Endodermal cell (in vitro differentiated cells): ENCODE data around the gene NKAIN4. TPM values are rescaled to one million over a fixed set of nuclear protein-coding genes. Genes with fewer than 3 reads are reported as not detected.
"Not testable (repeated sequence)": the region's sequence is repeated elsewhere in the genome, so short reads cannot be mapped to it uniquely, and the experiment has no call there.

ENCODE experiments used
- DNase-seq: peaks from one replicate; pipeline ENCODE4 v3.0.0-alpha.2; 2017
- H3K27ac ChIP-seq: 2 replicates; pipeline ENCODE4 v1.5.1; 2013; ENCODE audit warnings: mild to moderate bottlenecking, low read depth, low read length, moderate library complexity
- H3K27me3 ChIP-seq: 2 replicates; pipeline ENCODE4 v1.6.1; 2013; ENCODE audit warnings: mild to moderate bottlenecking, low read length, moderate library complexity; ENCODE audit not compliant: insufficient read depth, control insufficient read depth, poor library complexity, severe bottlenecking
- H3K36me3 ChIP-seq: 2 replicates; pipeline ENCODE4 v1.7.0; 2013; ENCODE audit warnings: mild to moderate bottlenecking, low read length, moderate library complexity; ENCODE audit not compliant: control insufficient read depth, insufficient read depth
- H3K4me1 ChIP-seq: one replicate; pipeline ENCODE4 v1.7.0; 2013; ENCODE audit warnings: low read length; ENCODE audit not compliant: control insufficient read depth, insufficient read depth
- H3K4me3 ChIP-seq: 2 replicates; pipeline ENCODE4 v1.5.1; 2013; ENCODE audit warnings: mild to moderate bottlenecking, low read length, moderate library complexity
- H3K9ac ChIP-seq: 2 replicates; pipeline ENCODE4 v1.6.1; 2013; ENCODE audit warnings: mild to moderate bottlenecking, low read length, moderate library complexity; ENCODE audit not compliant: poor library complexity, severe bottlenecking; ENCODE audit errors: extremely low read depth
- H3K9me3 ChIP-seq: 2 replicates; pipeline ENCODE4 v1.6.1; 2013; ENCODE audit warnings: mild to moderate bottlenecking, low read length, moderate library complexity; ENCODE audit not compliant: control insufficient read depth
- H3K27ac Mint-ChIP-seq: 2 replicates; pipeline ENCODE4 v1.8.0; 2020; ENCODE audit warnings: mixed read lengths
- H3K27me3 Mint-ChIP-seq: 2 replicates; pipeline ENCODE4 v1.8.0; 2021; ENCODE audit warnings: mild to moderate bottlenecking, mixed read lengths; ENCODE audit not compliant: insufficient read depth
- H3K36me3 Mint-ChIP-seq: 2 replicates; pipeline ENCODE4 v1.8.0; 2020; ENCODE audit warnings: low read depth, mixed read lengths
- H3K4me1 Mint-ChIP-seq: 2 replicates; pipeline ENCODE4 v1.8.0; 2020; ENCODE audit warnings: mixed read lengths
- H3K4me3 Mint-ChIP-seq: 2 replicates; pipeline ENCODE4 v1.8.0; 2020; ENCODE audit warnings: mild to moderate bottlenecking, moderate library complexity, mixed read lengths
- H3K9me3 Mint-ChIP-seq: 2 replicates; pipeline ENCODE4 v1.8.0; 2020; ENCODE audit warnings: mild to moderate bottlenecking, mixed read lengths
- whole genome bisulfite sequencing, 2 experiments: methylation state at CpG; one replicate each; pipeline versions ENCODE4 v1.1.5 to v1.1.7; 2013; ENCODE audit warnings: missing lambda C conversion rate in 2 of 2, mixed read lengths in 1 of 2; ENCODE audit not compliant: insufficient coverage in 1 of 2, insufficient read length in 1 of 2; 5-methylcytosine and 5-hydroxymethylcytosine counted together
- total RNA-seq, 2 donors: library from RNA; stranded (reverse); fragmentation: NEBNext Ultra II Directional in 1 of 2; extraction: Animal tissue kit (Norgen Biotek cat#: 25700) in 1 of 2; gene quantifications; 2 replicates in 1 of 2; 3 replicates in 1 of 2; pipeline ENCODE4 v1.2.1, GENCODE V29; 2021
- TF ChIP-seq, protein P1 (sequence below): fragments of 200-600 bp; sonication (generic); conservative IDR thresholded peaks from 2 replicates; pipeline ENCODE4 v1.5.0; 2021; ENCODE audit warnings: antibody characterized with exemption, mild to moderate bottlenecking

The NKAIN4 gene
- total RNA-seq, 2 donors from 2014 or later = 0.24 to 1.7 TPM

DNA sequence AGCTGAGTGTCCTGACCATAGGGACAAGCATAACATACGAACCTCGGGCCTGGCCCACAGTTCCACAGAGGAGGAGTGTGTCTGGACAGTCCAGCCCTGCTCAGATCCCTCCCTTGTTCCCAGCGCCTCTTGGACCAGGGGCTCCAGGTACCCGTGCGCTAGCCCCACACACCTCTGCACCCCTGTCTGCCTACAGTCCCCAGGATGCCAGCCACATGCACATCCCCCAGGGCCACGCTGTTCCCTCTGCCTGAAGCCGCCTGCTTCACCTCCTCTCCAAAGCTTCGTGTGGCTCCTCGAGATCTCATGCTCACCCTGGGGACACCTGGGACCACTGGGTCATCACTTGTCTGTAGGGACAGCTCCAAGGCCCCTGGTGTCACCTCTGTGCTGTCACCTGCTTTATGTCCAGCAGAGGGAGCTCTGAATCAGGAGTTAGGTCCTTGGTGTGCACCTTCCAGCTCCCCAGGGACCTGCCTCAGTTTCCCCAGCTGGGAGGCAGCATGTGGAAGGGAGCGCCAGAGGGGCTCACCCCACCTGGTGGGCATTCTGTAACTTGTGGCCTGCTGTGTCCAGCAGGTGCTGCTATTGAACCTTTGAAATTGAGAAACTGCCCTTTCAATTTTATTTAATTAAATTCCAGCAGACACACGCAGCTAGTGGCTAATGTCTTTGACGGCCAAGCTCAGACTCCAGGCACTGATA is 31.0 kb downstream of the NKAIN4 start:
- H3K4me1 ChIP-seq = no peaks in the 10 kb centered on the region
- TF ChIP-seq, protein P1, sequence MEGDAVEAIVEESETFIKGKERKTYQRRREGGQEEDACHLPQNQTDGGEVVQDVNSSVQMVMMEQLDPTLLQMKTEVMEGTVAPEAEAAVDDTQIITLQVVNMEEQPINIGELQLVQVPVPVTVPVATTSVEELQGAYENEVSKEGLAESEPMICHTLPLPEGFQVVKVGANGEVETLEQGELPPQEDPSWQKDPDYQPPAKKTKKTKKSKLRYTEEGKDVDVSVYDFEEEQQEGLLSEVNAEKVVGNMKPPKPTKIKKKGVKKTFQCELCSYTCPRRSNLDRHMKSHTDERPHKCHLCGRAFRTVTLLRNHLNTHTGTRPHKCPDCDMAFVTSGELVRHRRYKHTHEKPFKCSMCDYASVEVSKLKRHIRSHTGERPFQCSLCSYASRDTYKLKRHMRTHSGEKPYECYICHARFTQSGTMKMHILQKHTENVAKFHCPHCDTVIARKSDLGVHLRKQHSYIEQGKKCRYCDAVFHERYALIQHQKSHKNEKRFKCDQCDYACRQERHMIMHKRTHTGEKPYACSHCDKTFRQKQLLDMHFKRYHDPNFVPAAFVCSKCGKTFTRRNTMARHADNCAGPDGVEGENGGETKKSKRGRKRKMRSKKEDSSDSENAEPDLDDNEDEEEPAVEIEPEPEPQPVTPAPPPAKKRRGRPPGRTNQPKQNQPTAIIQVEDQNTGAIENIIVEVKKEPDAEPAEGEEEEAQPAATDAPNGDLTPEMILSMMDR = peak; percentile 93
- H3K36me3 ChIP-seq = no peaks in the 10 kb centered on the region
- Mint-ChIP-seq H3K36me3 (no peaks in the 10 kb centered on the region), H3K4me1 (no peaks in the 10 kb centered on the region), H3K27me3 (peaks cover 17% of the 10 kb centered on the region), H3K4me3 (no peak overlapping the region), H3K27ac (no peak overlapping the region), H3K9me3 (no peaks in the 10 kb centered on the region)
- no peak overlapping the region for H3K4me3 ChIP-seq
- H3K9ac ChIP-seq = no peak overlapping the region
- DNase-seq = peak; percentile 89
- H3K9me3 ChIP-seq = no peaks in the 10 kb centered on the region
- H3K27ac ChIP-seq = no peak overlapping the region
- peaks cover 11% of the 10 kb centered on the region for H3K27me3 ChIP-seq
- 62 to 64% methylated on average over 7 to 12 of the region's 12 CpGs for WGBS, 2 experiments

DNA sequence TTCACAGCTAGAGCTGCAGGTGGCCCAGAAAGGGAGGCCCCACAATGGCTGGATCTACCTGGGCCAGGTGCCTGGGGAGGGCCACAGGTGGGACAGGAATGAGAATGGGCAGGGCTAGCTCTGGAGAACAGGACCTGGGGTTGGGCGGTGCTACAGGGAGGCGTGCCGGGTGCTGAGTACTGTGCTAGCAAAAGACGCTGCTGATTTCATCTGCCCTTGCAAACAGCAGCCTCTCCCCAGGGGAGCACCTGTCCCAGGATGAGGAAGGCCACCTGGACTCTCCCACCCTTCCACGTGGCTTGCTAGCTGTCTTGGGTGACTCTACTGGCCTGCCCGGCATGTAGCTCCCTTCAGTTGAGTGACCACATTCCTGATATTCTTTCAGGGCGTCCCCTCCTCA is 31.7 kb downstream of the NKAIN4 start:
- no peaks in the 10 kb centered on the region for H3K9me3 ChIP-seq
- H3K9ac ChIP-seq = no peak overlapping the region
- 80 to 95% methylated on average over 4 to 7 of the region's 7 CpGs for WGBS, 2 experiments

DNA sequence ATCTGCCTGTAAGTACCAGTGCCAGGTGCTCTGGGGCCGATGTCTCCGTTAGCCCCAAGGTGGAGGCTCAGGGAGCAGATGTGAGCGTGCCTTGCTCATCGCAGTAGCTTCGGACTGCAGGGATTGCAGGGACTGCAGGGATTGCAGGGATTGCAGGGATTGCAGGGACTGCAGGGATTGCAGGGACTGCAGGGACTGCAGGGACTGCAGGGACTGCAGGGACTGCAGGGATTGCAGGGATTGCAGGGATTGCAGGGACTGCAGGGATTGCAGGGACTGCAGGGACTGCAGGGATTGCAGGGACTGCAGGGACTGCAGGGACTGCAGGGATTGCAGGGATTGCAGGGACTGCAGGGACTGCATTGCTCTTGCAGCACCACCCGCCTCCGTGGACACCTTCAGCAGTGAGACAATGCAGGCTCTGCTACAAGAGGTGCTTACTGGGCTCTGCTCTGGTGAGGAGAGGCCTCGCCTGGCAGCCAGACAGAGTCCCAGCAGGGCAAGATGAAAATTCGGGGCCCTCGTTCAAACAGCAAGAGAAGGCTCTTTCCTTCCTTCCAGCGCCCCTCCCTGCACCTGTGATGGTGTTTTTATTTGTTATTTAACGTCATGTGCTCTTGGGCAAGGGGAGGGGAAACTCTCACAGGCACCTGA is 32.7 kb downstream of the NKAIN4 start:
- H3K4me1 Mint-ChIP-seq, H3K4me1 ChIP-seq, H3K4me3 ChIP-seq, H3K9ac ChIP-seq, H3K27ac ChIP-seq, DNase-seq, H3K36me3 Mint-ChIP-seq, H3K36me3 ChIP-seq, H3K9me3 Mint-ChIP-seq, H3K27ac Mint-ChIP-seq, H3K4me3 Mint-ChIP-seq, H3K9me3 ChIP-seq: not testable (repeated sequence)
- peaks cover 11% of the 10 kb centered on the region for H3K27me3 ChIP-seq
- H3K27me3 Mint-ChIP-seq = peaks cover 17% of the 10 kb centered on the region
- WGBS, 2 experiments = 63 to 76% methylated on average over 6 to 11 of the region's 12 CpGs

More for the DNA sequence above, 31.7 kb downstream of the NKAIN4 start:
- H3K4me1 ChIP-seq = no peaks in the 10 kb centered on the region
- H3K36me3 Mint-ChIP-seq = no peaks in the 10 kb centered on the region
- peaks cover 17% of the 10 kb centered on the region for H3K27me3 Mint-ChIP-seq
- DNase-seq = no peak
- H3K27ac Mint-ChIP-seq = no peak overlapping the region
- peaks cover 11% of the 10 kb centered on the region for H3K27me3 ChIP-seq
- no peaks in the 10 kb centered on the region for H3K36me3 ChIP-seq
- no peaks in the 10 kb centered on the region for H3K9me3 Mint-ChIP-seq
- no peak overlapping the region for H3K4me3 Mint-ChIP-seq
- H3K4me3 ChIP-seq = no peak overlapping the region
- no peaks in the 10 kb centered on the region for H3K4me1 Mint-ChIP-seq
- no peak overlapping the region for H3K27ac ChIP-seq
- TF ChIP-seq, protein P1 = no peak
